NCI-H1417 (cell line): ENCODE measurements around the gene CTIF.

ENCODE experiments used
- DNase-seq, 3 experiments: peaks; one replicate each; lab custom pipeline; 2025; lab: John Stamatoyannopoulos, UW

Gene CTIF

GRCh38 chr18:48602759-48603390 lies 64.0 kb downstream of the CTIF start:
- no peak for DNase-seq

GRCh38 chr18:48605408-48605845 lies 66.6 kb downstream of the CTIF start:
- peak in 2 of 3 experiments; percentile 80 to 96 for DNase-seq

- DNase-seq = no peak
Observed at GRCh38 chr18:48607056-48607984, 68.5 kb downstream of the CTIF start.

GRCh38 chr18:48608581-48608980 lies 69.8 kb downstream of the CTIF start:
- no peak for DNase-seq

- DNase-seq = no peak
Observed at GRCh38 chr18:48609114-48609513, 70.3 kb downstream of the CTIF start.

- DNase-seq = no peak
Observed at GRCh38 chr18:48609820-48610815, 71.3 kb downstream of the CTIF start.

GRCh38 chr18:48611203-48611602 lies 72.4 kb downstream of the CTIF start:
- no peak for DNase-seq

- no peak for DNase-seq
Observed at GRCh38 chr18:48611785-48612480, 73.1 kb downstream of the CTIF start.

GRCh38 chr18:48612511-48612910 lies 73.7 kb downstream of the CTIF start:
- no peak for DNase-seq

- DNase-seq = no peak
Observed at GRCh38 chr18:48612917-48613316, 74.1 kb downstream of the CTIF start.

- peak; percentile 12 to 84 (median 71) for DNase-seq
Observed at GRCh38 chr18:48613589-48614404, 75.0 kb downstream of the CTIF start.

GRCh38 chr18:48615566-48616401 lies 77.0 kb downstream of the CTIF start:
- peak in 1 of 3 experiments; percentile 54 for DNase-seq

GRCh38 chr18:48616484-48617255 lies 77.8 kb downstream of the CTIF start:
- no peak for DNase-seq

- DNase-seq = no peak
Observed at GRCh38 chr18:48617844-48618497, 79.1 kb downstream of the CTIF start.

GRCh38 chr18:48619016-48619415 lies 80.2 kb downstream of the CTIF start:
- no peak for DNase-seq

- DNase-seq = no peak
Observed at GRCh38 chr18:48619501-48619900, 80.7 kb downstream of the CTIF start.

GRCh38 chr18:48620071-48620470 lies 81.2 kb downstream of the CTIF start:
- no peak for DNase-seq

- no peak for DNase-seq
Observed at GRCh38 chr18:48621240-48621639, 82.4 kb downstream of the CTIF start.
